ENCODE results near the gene TNXB. TPM values are rescaled to one million over a fixed set of nuclear protein-coding genes. Genes with fewer than 3 reads are reported as not detected.

The TNXB gene
- total RNA-seq, 2 donors from 2014 or later = 194 to 210 TPM

DNA sequence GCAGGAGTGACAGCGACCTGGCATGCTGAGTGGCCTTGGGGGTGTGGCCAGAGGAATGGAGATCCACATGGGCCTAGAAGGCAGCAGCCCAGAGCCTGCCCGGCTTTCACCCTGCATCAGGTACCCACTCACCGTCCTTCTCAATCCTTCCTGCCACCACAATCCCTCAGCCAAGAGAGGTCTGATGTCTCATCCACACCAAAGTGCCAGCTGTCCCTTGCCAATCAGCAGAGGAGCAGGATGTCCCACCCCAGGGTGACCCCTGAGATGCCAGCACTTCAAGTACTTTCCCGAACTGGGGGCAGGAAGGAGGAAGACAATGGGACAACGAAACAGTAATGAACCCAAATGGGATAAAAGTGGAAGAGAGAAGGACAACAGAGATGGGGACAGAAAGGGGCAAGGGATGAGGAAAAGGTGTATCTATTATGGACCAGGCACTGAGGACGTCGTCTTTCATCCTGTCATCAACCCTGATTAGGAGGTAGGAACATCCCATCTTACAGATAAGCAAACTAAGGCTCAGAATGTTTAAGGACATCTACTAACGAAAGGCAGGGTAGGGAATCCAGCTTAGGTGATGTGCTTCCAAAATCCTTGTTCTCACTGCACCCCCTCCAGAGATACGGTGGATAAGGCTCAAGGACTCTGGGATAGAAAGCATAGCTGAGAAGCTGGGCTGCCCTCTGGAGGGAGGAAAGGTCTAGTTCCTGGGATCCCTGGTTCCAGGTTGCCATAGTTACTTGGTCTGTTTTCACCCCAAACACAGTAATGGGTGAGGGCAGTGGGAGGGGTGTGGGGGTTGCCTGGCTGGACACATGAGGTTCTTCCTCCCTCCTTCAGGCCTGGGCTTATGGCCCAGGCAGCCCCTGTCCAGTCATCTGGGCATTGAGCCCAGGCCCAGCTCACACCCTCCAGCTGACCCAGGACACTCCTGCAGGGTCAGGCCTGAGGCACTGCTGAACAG lies 4.5 kb upstream of the TNXB start:
- peaks cover 32% of the 10 kb centered on the region for H3K36me3 ChIP-seq
- peak overlapping the region; percentile 48 to 84 for H3K27ac ChIP-seq
- H3K9me3 ChIP-seq = no peaks in the 10 kb centered on the region
- peak; percentile 86 for DNase-seq (ENCODE audit: low spot score)
- H3K27me3 ChIP-seq (replicated peaks; ENCODE audit: insufficient read depth) = no peaks in the 10 kb centered on the region
- H3K4me1 ChIP-seq (ENCODE audit: control insufficient read depth in 1 of 2, low read depth in 2 of 2) = peaks cover 20 to 58% of the 10 kb centered on the region in 2 donors
- TF ChIP-seq, protein P1, sequence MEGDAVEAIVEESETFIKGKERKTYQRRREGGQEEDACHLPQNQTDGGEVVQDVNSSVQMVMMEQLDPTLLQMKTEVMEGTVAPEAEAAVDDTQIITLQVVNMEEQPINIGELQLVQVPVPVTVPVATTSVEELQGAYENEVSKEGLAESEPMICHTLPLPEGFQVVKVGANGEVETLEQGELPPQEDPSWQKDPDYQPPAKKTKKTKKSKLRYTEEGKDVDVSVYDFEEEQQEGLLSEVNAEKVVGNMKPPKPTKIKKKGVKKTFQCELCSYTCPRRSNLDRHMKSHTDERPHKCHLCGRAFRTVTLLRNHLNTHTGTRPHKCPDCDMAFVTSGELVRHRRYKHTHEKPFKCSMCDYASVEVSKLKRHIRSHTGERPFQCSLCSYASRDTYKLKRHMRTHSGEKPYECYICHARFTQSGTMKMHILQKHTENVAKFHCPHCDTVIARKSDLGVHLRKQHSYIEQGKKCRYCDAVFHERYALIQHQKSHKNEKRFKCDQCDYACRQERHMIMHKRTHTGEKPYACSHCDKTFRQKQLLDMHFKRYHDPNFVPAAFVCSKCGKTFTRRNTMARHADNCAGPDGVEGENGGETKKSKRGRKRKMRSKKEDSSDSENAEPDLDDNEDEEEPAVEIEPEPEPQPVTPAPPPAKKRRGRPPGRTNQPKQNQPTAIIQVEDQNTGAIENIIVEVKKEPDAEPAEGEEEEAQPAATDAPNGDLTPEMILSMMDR (IDR thresholded peaks at IDR 0.05) = peak; percentile 43
- peak; percentile 91 for ATAC-seq (ENCODE audit: insufficient number of reproducible peaks, low FRiP score, low read depth)
- no peak overlapping the region for H3K4me3 ChIP-seq

- TF ChIP-seq, protein P1 (IDR thresholded peaks at IDR 0.05) = no peak
- H3K4me1 ChIP-seq (ENCODE audit: control insufficient read depth in 1 of 2, low read depth in 2 of 2) = peaks cover 29 to 70% of the 10 kb centered on the region in 2 donors
- ATAC-seq (ENCODE audit: insufficient number of reproducible peaks, low FRiP score, low read depth) (no peak), DNase-seq (ENCODE audit: low spot score) (no peak)
- H3K9me3 ChIP-seq = no peaks in the 10 kb centered on the region
- no peaks in the 10 kb centered on the region for H3K27me3 ChIP-seq (replicated peaks; ENCODE audit: insufficient read depth)
- no peak overlapping the region for H3K4me3 ChIP-seq
- H3K36me3 ChIP-seq = peaks cover 20% of the 10 kb centered on the region
- H3K27ac ChIP-seq = peak overlapping the region; percentile 48 to 84
Observed at GRCh38 chr6:32112431-32112980, 3.4 kb upstream of the TNXB start.

GRCh38 chr6:32111424-32112066 lies 2.4 kb upstream of the TNXB start:
- Histone ChIP-seq H3K27ac (peak overlapping the region; percentile 48 to 84), H3K4me1 (ENCODE audit: control insufficient read depth in 1 of 2, low read depth in 2 of 2) (peaks cover 38 to 80% of the 10 kb centered on the region in 2 donors), H3K9me3 (no peaks in the 10 kb centered on the region), H3K4me3 (no peak overlapping the region), H3K36me3 (peaks cover 11% of the 10 kb centered on the region), H3K27me3 (replicated peaks; ENCODE audit: insufficient read depth) (no peaks in the 10 kb centered on the region)
- TF ChIP-seq, protein P1 (IDR thresholded peaks at IDR 0.05) = no peak
- no peak for DNase-seq (ENCODE audit: low spot score)
- no peak for ATAC-seq (ENCODE audit: insufficient number of reproducible peaks, low FRiP score, low read depth)

GRCh38 chr6:32110632-32111031 lies 1.5 kb upstream of the TNXB start:
- peak overlapping the region; percentile 48 to 84 for H3K27ac ChIP-seq
- peaks cover 1% of the 10 kb centered on the region for H3K36me3 ChIP-seq
- DNase-seq (ENCODE audit: low spot score) = no peak
- no peaks in the 10 kb centered on the region for H3K9me3 ChIP-seq
- no peak for ATAC-seq (ENCODE audit: insufficient number of reproducible peaks, low FRiP score, low read depth)
- TF ChIP-seq, protein P1 (IDR thresholded peaks at IDR 0.05) = no peak
- H3K4me3 ChIP-seq = no peak overlapping the region
- H3K27me3 ChIP-seq (replicated peaks; ENCODE audit: insufficient read depth) = no peaks in the 10 kb centered on the region
- peaks cover 41 to 89% of the 10 kb centered on the region in 2 donors for H3K4me1 ChIP-seq (ENCODE audit: control insufficient read depth in 1 of 2, low read depth in 2 of 2)

GRCh38 chr6:32109765-32110160 lies 625 bp upstream of the TNXB start:
- Histone ChIP-seq H3K4me1 (ENCODE audit: control insufficient read depth in 1 of 2, low read depth in 2 of 2) (peaks cover 41 to 97% of the 10 kb centered on the region in 2 donors), H3K4me3 (peak overlapping the region; percentile 71), H3K36me3 (no peaks in the 10 kb centered on the region), H3K27ac (peak overlapping the region; percentile 67 to 84), H3K27me3 (replicated peaks; ENCODE audit: insufficient read depth) (no peaks in the 10 kb centered on the region), H3K9me3 (no peaks in the 10 kb centered on the region)
- DNase-seq (ENCODE audit: low spot score) (no peak), ATAC-seq (ENCODE audit: insufficient number of reproducible peaks, low FRiP score, low read depth) (no peak)
- TF ChIP-seq, protein P1 (IDR thresholded peaks at IDR 0.05) = no peak

All from thoracic aorta (tissue), 2 donors.